A172 (cell line): Measurements from ENCODE around the gene TCEA2. TPM values are rescaled to one million over a fixed set of nuclear protein-coding genes. Genes with fewer than 3 reads are reported as not detected.
A peak's percentile ranks its signal among the peaks of the same experiment; 100 is the strongest.

ENCODE experiments used
- DNase-seq: peaks from one replicate; pipeline ENCODE4 v3.0.0-alpha.2; 2015; ENCODE audit warnings: low spot score
- total RNA-seq: library from RNA; depleted of rRNA; stranded (reverse); fragments of >200 nt; shearing (Covaris generic); gene quantifications from 2 replicates; pipeline ENCODE4 v1.2.3, GENCODE V29; 2014

The TCEA2 gene
- total RNA-seq, 1 experiment from 2014 or later, result 58.3 TPM

DNA sequence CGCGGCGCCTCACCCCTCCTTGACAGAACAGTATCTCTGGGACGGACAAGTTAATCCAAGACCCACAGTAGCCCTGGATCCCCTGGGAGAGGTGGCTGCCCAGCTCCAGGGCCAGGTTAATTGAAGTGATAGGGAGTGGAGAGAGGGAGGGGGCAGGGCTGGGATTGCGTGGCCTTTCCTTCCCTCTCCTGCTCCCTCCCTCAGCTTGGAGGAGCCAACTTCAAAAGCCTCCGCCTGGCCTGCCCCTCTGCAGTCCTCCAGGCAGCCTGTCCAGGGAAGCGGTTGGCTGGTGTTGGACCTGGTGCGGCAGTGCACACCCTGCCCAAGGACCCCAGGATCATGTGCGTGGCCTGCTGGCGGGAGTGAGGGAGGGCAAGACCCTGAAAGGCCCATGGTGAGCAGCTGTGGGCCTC is 27.1 kb upstream of the TCEA2 start, which contains the start of gene C20orf204:
Gene C20orf204 (plus strand): TSS at position 250 of the 413 bp plus-strand sequence. CDS start 142 bp downstream, at position 392.
- DNase-seq, result no peak

DNA sequence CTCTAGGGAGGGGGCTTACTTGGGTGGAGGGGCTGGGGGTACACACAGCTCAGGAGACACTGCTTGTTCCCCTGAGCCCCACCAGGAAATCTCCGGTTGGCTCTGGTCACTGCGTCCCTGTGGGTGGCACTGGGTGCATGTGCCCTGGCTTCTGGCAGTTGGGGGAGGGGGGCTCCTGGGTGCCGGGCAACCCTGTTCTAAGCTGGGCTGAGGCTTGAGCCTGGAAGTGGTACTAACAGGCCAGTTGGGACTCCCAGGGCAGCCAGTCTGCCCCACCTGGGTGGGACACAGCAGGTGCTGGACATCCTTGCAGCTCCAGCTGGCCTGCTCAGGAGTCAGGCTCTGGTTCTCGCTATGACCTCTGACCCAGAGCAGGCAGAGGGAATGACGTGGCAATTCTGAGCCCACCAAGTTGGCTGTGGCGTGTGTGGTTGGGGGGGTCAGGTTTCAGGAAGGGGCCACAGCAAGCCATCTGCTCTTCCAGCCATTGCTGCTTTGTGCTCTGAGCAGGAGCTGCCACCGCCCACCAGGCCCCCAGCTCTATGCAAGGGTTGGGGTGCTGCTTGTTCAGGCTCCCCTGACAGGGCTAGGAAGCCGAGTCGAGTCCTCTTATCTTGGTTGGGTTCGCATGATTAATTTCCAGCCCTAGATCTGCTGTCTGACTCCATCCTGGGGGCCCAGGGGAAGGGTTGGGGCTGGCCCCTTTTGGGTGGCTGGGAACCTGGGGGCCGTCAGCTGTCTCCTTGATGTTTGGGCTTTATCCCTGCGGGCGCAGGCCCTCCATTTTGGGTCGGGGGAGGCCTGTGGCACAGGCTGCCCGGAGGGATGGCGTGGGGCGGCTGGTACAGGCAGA is 26.4 kb upstream of the TCEA2 start:
- DNase-seq, result no peak

DNA sequence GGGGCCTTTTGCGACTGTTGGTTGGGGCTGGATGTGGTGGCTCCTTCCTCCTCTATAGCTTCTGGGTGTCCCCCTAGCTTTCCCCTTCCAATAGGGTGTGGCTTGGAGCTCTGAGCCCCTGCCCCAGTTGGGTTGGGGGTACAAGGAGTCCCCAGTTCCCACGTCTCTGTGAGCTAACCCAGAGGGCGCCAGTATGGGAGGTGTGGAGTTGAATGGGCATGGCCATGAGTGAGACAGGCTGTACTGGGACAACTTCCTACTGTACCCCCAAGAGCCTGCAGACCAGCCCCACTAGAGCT is 25.9 kb upstream of the TCEA2 start:
- no peak for DNase-seq

DNA sequence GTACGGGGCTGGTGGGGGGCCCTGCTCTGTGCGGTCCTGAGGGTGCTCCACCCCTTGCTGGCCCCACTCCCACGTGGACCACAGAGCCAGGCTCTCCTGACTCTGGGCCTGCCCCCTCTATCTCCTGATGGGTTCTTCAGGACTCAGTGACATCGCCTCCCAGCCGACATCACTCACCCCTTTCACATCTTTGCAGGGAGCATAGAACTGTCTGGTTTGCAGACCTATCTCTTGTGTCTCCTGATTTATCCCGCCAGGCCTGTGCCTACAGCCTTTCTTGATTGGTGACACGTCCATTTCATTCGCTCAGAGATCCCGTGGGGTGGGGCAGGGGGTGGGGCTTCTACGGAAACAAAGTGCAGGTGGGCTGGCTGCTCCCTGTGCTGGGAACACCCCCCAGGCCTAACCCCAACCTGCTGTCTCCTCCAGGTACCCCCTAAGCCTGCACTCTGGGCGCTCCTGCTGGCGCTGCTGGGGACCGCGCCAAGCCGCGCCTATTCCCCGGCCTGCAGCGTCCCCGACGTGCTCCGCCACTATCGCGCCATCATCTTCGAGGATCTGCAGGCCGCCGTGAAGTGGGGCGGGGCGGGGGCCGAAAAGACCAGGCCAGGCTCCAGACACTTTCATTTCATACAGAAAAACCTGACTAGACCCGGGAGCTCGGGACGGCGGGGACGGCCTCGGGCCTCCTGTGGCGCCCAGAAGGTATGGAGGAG is 25.3 kb upstream of the TCEA2 start:
- DNase-seq, result no peak

DNA sequence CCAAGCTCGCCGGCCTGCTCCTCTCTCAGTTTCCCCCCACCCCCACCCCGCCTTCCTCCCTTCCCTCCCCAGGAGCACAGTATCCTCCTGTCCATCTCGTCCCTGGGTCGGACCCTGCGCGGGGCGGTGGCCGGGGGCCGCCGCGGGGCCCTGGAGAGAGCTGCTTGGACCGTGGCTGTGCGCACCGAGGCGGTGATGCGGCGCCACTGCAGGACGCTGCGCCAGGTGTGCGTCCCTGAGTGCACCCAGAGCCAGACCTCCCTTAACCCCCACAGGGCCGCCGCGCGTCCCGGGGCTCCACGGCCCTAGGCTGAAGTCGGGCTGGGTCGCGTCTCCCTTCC is 24.8 kb upstream of the TCEA2 start:
- DNase-seq, result no peak

DNA sequence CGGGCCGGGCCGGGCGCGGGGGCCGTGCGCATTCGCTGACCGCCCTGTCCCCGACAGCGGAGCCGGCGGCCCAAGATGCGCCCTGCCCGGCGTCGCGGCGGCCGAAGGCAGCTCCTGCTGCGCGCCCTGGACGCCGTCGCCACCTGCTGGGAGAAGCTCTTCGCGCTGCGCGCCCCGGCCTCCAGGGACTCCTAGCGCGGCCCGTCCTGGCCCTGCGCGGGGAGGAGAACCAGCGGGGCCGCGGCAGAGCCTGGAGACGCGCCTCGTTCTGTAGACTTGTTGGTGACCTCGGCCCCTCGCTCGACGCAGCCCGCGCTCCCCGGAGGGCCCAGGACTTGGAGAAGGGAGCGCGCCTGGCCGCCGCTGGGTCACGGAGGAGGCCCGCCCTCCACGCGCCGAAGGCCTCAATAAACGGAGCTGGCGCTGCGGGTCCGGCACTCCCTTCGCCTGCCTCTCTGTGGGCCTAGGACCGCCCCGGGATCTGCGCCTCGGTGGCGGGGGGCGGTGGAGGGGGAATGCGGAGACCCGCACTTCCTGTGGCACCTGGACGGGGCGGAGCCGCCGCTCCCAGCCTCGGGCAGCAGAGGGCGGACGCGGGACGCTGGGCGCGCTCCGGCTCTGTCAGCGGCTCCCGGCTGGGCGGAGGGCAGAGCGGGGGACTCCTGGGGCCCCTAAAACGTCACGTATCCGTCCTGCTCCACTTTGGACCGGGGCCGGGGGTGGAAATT is 24.3 kb upstream of the TCEA2 start:
- no peak for DNase-seq

DNA sequence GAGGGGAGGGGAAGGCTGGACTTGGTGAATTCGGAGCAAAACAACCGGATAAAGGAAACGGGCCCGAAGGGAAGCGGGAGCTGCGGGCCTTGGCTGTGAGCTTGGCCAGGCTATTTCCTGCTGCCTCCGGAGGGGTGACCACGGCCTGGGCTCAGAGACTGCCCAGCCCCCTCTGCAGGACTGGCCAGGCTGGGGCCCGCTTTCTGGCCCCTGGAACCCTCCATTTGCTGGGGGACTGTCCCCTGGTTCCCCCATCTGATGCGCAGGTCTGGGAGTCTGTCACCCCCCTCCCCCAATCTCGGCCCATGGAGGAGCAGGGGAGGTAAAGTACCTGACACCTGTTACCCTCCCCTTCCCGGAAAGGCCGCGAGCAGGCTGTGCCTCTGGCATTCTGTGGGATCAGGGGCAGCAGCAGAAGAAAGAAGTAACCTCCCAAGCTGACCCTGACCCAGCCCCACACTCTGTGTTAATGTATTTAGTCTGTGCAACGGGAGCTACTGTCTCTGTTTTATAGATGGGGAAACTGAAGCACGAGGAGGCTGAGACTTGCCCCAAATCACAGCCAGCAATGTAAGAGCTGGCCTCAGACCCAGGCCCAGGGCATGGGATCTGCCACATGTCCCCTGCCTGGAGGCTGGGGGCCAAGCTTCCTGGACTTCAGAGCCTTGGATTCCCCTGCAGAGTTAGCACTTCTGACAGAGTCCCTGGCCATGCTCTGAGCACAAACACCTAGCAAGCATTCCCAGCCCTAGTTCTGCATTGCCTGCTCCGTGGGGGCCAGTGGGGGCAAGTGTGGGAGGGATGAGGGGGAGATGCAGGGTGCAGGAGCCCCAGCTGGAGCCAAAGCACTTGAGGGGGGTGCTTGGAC is 23.5 kb upstream of the TCEA2 start:
- DNase-seq, result no peak

DNA sequence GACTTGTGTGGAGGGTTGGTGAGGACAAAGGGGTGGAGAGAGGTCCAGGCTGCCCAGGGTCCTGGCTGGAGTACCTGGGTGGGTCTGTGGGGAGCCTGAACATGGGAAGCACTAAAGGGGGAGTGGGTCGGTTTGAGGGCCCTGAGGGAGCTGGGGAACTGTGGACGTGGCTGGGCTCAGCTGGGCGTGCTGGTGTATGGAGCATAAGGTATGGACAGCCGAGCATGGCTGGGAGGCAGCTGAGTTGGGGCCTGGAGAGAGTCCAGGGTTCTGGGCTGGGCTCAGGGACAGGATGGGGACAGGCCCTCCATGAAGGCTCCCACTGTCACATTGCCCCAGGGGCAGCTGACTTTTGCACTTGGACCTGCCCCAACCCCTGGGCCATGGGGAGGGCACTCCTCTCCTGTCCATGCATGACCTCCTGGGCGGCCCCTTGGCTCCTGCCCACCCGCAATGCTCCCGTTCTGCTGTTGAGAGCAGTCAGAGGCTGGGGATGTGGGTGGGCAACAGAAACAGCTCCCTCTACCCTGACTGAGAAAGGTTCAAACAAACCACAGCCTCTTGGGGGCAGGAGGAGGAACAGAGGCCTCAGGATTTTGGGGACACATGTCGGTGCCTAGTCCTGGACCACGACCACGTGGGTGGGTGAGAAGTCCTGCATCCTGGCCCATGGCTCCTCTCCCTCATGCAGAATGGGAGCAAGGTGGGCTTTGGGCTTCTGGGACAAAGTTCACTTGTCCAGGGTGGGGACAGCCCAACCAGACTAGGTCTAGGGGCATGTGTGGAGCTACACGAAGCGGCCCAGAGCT is 22.6 kb upstream of the TCEA2 start:
- DNase-seq, result no peak

DNA sequence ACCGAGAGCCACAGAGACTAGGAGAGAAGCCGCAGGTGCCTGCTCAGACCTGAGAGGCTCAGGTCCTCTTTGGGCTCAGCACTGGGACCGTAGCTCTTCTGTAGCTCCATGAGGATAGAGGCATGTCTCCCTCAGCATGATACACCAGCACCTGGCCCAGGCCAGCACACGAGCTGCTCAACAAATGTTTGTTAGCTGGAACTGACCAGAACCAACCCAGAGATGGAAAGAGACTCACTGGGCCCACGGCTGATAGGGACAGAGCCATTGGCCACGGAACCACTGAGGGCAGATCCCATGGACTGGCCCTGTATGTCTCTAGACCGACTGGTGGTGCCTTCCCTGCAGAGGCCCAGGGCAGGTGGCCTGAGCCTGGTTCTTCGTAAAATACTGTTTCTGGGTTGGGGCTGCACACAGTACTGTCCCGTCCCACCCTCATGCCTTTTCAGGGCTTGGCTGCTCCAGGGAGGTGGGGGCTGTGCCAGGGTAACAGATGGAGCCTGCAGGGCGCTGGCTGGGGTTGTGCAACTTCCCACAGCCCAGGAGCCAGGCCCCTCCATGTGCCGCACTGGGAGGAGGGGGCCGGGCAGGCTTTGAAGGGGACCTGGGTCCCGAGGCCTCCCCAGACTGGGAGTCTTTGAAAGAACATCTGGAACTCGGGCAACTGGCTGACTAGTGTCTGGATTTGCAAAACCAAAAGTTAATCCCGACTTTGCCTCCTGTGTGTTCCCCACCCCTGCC is 21.8 kb upstream of the TCEA2 start:
- no peak for DNase-seq

DNA sequence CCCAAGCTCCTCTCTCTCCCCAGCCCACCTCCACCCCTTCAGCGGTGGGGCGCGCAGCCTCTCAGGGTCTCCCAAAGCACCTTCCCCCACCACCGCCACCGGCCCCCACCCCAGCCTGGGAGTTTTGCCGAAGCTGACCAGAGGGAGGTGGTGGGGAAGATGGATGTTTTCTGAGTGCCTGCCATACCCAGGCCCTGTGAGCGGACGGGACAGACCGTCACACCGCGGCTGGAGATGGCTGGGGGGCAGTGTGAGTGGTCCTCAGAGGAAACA is 21.3 kb upstream of the TCEA2 start:
- no peak for DNase-seq

DNA sequence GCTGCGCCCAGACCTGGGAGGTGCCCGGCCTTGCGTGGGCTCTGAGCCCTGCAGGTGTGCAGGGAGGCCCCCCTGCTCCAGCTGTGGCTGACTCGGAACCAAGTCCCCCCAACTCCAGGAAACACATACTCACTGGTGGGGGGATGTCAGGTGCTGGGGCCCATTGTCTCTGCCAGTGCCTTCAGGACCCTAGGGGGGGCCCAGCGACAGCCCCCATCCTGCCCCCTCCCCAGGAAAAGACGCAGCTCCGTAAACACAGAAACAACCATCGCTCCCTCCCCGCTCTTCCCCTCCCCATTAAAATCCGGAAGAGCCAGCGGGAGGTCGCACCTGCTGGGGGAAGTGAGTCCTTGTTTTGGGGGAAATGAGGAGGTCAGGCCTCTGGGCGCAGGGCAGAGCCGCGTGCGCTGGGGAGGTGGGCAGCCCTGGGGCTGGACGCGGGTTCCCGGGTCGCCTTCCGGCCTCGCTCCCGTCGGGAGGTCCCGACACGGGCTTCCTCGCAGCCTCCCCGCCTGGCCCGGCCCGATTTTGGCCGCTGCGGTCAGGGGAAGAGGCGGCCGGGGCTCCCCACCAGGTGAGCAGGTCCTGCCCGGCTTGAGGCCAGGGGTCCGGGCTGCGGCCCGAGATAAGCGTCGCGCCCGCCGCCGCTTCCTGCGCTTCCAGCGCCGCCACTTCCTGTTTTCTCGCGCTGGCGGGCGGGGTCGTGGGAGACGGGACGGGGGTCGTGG is 20.8 kb upstream of the TCEA2 start:
- no peak for DNase-seq

DNA sequence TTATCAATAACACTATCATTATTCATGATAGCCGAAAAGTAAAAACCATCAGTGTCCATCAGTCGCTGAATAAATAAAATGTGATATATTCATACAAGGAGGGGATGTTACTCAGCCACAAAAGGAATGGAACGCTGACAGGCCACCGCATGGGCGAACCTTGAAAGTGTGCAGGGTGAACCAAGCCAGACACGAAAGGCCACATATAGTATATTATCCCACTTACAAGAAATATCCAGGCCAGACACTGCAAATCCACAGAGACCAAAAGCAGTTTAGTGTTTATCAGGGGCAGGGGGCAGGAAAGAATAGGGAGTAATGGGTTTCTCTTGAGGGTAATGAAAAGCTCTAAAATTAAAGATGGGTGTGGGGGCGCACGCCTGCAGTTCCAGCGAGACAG is 19.2 kb upstream of the TCEA2 start:
- no peak for DNase-seq

DNA sequence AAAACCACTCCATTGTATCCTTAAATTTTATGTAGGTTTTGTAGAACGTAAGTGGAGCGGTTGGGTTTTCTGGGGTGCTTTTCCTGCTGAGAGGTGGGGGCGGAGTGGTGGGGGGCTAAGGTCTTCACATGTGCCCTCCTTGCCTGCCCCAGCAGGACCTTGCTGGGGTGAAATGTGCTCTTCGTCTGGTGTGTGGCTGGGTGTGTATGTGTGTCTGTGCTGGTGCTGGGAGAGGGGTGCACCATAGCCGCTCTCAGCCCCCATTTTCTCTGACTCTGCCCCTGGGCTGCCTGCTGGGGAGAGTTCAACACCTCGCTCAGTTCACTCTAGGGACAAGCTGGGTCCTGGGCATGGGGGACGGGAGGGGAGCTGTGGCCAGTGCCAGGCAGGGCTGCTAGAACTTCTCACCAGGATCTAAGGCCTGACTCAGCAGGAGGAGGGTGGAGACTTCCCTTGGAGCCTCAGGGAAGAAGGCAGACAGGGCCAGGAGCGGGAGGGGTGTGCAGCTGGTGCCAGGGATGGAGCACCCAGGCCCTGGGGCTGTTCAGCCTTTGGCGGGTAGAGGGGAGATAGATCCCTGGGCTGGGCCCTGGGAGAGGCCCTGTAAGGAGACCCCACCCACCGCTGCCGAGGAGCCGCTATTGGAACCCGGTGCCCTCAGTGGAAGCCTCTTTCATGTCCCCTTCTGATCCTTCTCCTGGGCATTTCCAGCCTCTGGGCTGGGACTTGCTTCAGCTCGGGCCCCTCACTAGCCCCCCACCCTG is 18.3 kb upstream of the TCEA2 start:
- DNase-seq, result peak; percentile 83

DNA sequence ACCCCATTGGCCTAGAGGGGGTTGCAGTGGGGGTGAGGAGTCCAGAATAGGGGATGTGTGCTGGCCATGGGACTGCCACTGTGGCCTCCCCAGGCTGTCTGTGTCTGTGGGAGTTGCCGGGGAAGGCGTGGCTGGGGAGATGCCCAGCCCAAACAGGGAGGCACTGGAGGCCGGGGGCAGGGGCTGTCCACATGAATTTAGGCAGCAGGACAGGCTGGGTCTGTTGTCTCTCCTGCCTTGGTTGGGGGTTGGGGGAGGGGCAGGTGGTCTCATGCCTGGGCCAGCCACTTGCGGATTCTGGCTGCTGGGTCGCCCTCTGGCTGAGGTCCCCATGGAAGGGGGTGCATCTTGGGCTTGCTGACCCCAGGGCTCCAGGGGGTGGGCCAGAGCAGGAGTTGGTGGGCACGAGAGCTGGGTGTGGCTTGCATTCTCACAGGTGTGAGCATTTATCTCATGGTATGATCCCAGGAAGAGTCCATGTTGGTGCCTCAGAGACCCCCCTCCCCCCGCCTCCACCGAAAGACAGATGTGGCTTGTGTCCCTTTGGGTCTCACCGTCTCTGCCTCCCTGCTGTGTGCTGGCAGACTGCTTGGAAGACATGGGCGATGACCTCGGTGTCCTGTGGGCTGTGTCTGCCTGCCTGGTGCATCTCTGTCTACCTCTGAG is 17.5 kb upstream of the TCEA2 start:
- DNase-seq, result peak; percentile 47

DNA sequence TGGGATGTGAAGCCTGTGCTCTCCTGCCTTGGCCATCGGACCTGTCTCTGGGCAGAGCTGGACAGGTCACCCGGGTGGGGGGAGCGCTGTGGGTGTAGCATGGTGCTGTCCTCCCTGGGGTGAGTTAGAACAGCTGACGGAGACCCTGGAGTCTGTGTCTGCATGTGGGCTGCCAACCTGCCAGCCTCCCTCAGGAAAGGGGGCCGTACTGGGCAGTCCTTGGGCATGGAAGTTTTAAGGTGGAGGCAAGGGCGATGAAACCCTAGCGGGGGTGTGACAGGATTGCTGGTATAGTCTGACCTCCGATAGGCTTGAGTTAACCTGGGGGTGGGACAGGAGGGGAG is 16.0 kb upstream of the TCEA2 start:
- no peak for DNase-seq

DNA sequence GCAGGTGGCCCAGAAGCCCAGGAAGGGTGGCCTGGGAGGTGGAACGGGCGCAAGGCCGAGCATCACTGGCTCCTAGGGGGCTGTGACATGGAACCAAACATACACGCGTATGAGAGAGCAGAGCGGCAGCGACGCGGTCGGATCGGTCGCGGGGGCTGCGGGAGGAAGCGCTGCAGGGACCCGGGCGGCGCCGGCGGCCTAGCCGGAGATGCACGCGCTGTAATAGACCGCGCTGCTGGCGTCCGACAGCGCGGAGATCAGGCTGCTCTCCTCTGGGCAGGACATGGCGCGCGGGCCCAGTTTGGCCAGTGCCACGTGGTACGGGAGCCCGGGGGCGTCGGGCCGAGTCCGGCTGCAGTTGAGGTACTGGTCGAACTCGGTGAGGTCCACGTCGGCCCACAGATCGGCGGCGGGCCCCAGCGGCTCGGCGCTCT is 15.0 kb upstream of the TCEA2 start:
- no peak for DNase-seq

DNA sequence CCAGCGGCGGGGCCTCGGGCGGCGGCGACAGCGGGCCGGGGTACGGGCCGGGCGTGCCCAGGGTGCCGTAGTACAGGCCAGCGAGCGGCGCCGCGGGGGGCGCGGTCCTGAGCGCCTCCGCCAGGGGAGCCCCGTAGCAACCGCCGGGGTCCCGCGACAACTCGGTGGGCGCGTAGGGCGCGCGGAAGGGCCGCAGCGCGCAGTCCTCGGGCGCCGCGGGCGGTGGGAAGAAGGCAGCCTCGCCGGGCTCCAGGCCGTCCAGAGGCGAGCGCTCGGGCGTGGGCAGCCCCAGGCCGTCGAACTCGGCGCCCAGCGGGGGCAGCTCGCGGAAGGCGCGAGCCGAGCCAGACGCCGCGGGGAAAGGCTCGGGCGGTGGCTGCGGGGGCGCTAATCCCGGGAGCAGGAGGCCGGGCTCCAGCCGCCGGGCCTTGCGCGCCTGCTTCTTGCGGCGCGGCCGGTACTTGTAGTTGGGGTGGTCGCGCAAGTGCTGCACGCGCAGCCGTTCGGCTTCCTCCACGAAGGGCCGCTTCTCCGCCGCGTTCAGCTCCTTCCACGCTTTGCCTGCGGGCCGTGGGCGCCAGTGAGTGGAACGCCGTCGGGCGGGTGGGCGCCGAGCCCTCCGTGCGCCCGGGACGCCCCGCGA is 14.5 kb upstream of the TCEA2 start:
- no peak for DNase-seq
